ENCODE measurements around the gene UNC5A. TPM values are rescaled to one million over a fixed set of nuclear protein-coding genes. Genes with fewer than 3 reads are reported as not detected.

UNC5A gene
- total RNA-seq, 1 experiment from 2014 or later: 0.13 TPM

GRCh38 chr5:176889321-176890280 is 79.2 kb downstream of the UNC5A start:
- TF ChIP-seq REST (IDR thresholded peaks at IDR 0.05; ENCODE audit: insufficient read depth in 1 of 2, low read depth in 2 of 2, low read length in 1 of 2) (no peak), CTCF (IDR thresholded peaks at IDR 0.05) (no peak), SIN3A (IDR thresholded peaks at IDR 0.05; ENCODE audit: borderline replicate concordance, insufficient read depth, low read depth, low read length) (no peak), POLR2AphosphoS5 (IDR thresholded peaks at IDR 0.05; ENCODE audit: low read depth, low read length) (no peak), TCF7L2 (IDR thresholded peaks at IDR 0.05; ENCODE audit: low read depth, low read length) (no peak)
- BruUV-seq (replicated peaks): no TSS peak
- Histone ChIP-seq H3K4me3 (ENCODE audit: low read depth in 2 of 2, low read length in 2 of 2) (no peak overlapping the region), H3K27me3 (ENCODE audit: control insufficient read depth, insufficient read depth, low read length) (no peaks in the 10 kb centered on the region; the same call in 1 of the 2 replicates), H3K36me3 (ENCODE audit: control insufficient read depth, insufficient read depth, low read length) (no peaks in the 10 kb centered on the region), H3K4me1 (ENCODE audit: control insufficient read depth, insufficient read depth, low read length) (no peaks in the 10 kb centered on the region), H3K27ac (ENCODE audit: low read length) (no peak overlapping the region), H3K9me3 (ENCODE audit: control insufficient read depth, insufficient read depth, low read depth, low read length) (no peaks in the 10 kb centered on the region)
- ChIA-PET CTCF (no interaction called here), POLR2A (no interaction called here)
- in situ Hi-C loops (cut with HindIII; ENCODE audit: low pct_unique_long_range_greater_than_20kb, low sequenced_read_pairs): no loop called here
- DNase-seq (ENCODE audit: low read depth, low spot score): no peak
- intact Hi-C loops (cut with micrococcal nuclease; ENCODE audit: unreplicated experiment): no loop called here
- ATAC-seq: no peak

- TF ChIP-seq SIN3A (IDR thresholded peaks at IDR 0.05; ENCODE audit: borderline replicate concordance, insufficient read depth, low read depth, low read length) (no peak), POLR2AphosphoS5 (IDR thresholded peaks at IDR 0.05; ENCODE audit: low read depth, low read length) (no peak), REST (IDR thresholded peaks at IDR 0.05; ENCODE audit: insufficient read depth in 1 of 2, low read depth in 2 of 2, low read length in 1 of 2) (no peak), CTCF (IDR thresholded peaks at IDR 0.05) (no peak), TCF7L2 (IDR thresholded peaks at IDR 0.05; ENCODE audit: low read depth, low read length) (no peak)
- POLR2A ChIA-PET: no interaction called here
- no peak overlapping the region for H3K4me3 ChIP-seq (ENCODE audit: low read depth in 2 of 2, low read length in 2 of 2)
- DNase-seq (ENCODE audit: low read depth, low spot score) (no peak), ATAC-seq (no peak)
- H3K4me1 ChIP-seq (ENCODE audit: control insufficient read depth, insufficient read depth, low read length): no peaks in the 10 kb centered on the region
- BruUV-seq (replicated peaks): no TSS peak
- in situ Hi-C loops (cut with HindIII; ENCODE audit: low pct_unique_long_range_greater_than_20kb, low sequenced_read_pairs) (no loop called here), intact Hi-C loops (cut with micrococcal nuclease; ENCODE audit: unreplicated experiment) (no loop called here)
- no peak overlapping the region for H3K27ac ChIP-seq (ENCODE audit: low read length)
- CTCF ChIA-PET: no interaction called here
- no peaks in the 10 kb centered on the region for H3K36me3 ChIP-seq (ENCODE audit: control insufficient read depth, insufficient read depth, low read length)
- no peaks in the 10 kb centered on the region; the same call in 1 of the 2 replicates for H3K27me3 ChIP-seq (ENCODE audit: control insufficient read depth, insufficient read depth, low read length)
- H3K9me3 ChIP-seq (ENCODE audit: control insufficient read depth, insufficient read depth, low read depth, low read length): no peaks in the 10 kb centered on the region
Measured at GRCh38 chr5:176890455-176891330, 80.3 kb downstream of the UNC5A start.
